Astrocyte of the cerebellum (primary cell): Measurements from ENCODE around the gene MRPL18.
"Not testable (repeated sequence)": the region's sequence is repeated elsewhere in the genome, so short reads cannot be mapped to it uniquely, and the experiment has no call there.

Experiments used
- DNase-seq: peaks from one replicate; pipeline ENCODE4 v3.0.0-alpha.2; 2011; ENCODE audit warnings: low read depth
- H3K4me3 ChIP-seq: 2 replicates; pipeline ENCODE4 v1.5.1; 2011; ENCODE audit warnings: mild to moderate bottlenecking, low read depth, low read length, moderate library complexity
- in situ Hi-C: cut with HindIII; loops from 2 replicates; pipeline ENCODE4 v1.10.0; 2017; ENCODE audit warnings: low sequenced_read_pairs
- TF ChIP-seq, protein P1 (sequence below): IDR thresholded peaks from 2 replicates; pipeline ENCODE4 v1.5.1; 2012; ENCODE audit warnings: low read length, low read depth, moderate library complexity, mild to moderate bottlenecking; ENCODE audit errors: missing control alignments

The MRPL18 gene

DNA sequence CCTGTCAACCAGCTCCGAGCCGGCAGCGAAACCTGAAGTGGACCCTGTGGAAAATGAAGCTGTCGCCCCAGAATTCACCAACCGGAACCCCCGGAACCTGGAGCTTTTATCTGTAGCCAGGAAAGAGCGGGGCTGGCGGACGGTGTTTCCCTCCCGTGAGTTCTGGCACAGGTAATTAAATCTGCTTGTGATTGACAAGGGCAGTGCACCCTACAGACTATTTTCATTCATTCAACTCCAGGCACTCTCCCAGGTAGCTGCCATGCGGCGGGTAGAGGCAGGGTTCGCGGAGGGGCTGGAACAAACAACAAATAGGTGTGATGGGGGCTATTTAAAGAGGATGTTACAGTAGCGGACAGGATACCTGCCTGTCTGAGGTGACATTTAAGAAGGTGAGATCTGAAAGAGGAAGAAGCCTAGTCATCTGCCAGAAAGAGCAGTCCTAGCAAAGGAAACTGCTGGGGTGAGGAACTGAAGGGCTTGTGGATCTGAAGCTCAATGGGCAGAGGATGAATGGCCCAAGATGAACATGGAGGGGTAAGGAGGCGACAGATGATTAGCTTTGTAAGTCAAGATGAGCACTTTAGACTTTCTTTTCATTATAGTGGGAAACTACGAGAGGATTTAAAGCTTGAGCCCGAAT, 810 bp downstream of the MRPL18 start:
- in situ Hi-C loops: no loop called here
- H3K4me3 ChIP-seq: peak overlapping the region; percentile 87
- TF ChIP-seq, protein P1, sequence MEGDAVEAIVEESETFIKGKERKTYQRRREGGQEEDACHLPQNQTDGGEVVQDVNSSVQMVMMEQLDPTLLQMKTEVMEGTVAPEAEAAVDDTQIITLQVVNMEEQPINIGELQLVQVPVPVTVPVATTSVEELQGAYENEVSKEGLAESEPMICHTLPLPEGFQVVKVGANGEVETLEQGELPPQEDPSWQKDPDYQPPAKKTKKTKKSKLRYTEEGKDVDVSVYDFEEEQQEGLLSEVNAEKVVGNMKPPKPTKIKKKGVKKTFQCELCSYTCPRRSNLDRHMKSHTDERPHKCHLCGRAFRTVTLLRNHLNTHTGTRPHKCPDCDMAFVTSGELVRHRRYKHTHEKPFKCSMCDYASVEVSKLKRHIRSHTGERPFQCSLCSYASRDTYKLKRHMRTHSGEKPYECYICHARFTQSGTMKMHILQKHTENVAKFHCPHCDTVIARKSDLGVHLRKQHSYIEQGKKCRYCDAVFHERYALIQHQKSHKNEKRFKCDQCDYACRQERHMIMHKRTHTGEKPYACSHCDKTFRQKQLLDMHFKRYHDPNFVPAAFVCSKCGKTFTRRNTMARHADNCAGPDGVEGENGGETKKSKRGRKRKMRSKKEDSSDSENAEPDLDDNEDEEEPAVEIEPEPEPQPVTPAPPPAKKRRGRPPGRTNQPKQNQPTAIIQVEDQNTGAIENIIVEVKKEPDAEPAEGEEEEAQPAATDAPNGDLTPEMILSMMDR: no peak
- DNase-seq: no peak

DNA sequence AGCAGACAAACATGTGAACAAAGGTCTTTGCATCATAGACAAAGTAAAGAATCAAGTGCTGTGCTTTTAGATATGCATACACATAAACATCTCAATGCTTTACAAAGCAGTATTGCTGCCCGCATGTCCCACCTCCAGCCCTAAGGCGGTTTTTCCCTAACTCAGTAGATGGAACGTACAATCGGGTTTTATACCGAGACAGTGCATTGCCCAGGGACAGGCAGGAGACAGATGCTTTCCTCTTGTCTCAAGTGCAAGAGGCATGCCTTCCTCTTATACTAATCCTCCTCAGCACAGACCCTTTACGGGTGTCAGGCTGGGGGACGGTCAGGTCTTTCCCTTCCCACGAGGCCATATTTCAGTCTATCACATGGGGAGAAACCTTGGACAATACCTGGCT, 4.7 kb downstream of the MRPL18 start:
- in situ Hi-C loops, DNase-seq, H3K4me3 ChIP-seq: not testable (repeated sequence)

DNA sequence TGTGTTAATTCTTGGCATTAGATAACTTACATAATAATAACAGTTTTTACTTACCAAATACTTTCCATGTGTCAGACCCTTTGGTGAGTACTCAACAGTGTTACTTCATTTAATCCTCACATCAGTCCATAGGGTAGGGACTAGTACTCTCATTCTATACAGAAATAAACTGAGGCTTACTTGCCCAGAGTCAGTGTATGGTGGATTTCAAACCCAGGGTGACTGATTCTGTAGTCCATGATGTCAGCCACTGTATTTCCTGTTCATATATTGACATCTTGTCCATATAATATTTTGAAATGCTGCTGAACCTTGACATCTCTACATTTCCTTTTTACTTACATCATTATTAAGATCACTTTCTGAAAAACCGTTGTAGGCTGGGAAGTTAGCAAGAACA, 7.3 kb downstream of the MRPL18 start:
- DNase-seq: no peak
- no peak overlapping the region for H3K4me3 ChIP-seq
- TF ChIP-seq, protein P1: no peak
- in situ Hi-C loops: no loop called here

DNA sequence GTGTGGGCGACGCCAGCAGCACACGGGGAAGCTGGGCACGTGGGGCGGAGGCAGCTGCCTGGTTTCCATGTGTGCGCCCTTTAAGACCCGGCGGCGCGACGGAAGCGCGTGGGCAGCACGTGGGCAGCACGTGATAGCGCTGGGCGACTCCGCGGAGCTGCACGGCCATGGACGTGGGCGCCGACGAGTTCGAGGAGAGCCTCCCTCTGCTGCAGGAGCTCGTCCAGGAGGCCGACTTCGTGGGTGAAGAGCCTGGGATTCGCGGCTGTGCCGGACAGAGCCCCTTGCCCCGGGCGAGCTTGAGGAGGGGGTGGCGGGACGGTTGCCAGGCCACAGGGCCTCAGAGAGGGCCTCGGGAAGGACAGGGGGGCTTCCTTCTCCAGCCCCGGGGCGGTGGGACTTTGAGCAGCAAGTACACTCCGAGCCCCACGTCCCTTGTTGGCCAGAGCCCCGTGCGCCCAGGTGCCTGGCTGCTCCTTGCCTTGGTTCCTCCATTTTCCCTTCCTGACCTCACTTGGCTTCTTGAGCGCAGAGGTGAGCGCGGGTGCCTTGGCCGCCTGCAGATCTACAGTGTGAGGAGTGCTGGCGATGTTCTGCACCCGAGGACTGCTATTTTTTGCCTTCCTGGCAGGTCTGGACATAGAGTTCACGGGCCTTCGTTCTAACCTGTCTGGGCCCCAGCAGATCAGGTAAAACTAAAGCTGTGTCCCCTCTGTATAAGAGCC, 10.0 kb downstream of the MRPL18 start, which contains the start of gene PNLDC1:
Gene PNLDC1, plus strand, starts transcription at position 136 of the 725 bp plus-strand sequence. Its CDS starts 32 bp downstream, at position 168.
- no peak within 1 kb of the TSS for H3K4me3 ChIP-seq
- no peak for DNase-seq
- in situ Hi-C loops: no loop called here
- TF ChIP-seq, protein P1: no peak

DNA sequence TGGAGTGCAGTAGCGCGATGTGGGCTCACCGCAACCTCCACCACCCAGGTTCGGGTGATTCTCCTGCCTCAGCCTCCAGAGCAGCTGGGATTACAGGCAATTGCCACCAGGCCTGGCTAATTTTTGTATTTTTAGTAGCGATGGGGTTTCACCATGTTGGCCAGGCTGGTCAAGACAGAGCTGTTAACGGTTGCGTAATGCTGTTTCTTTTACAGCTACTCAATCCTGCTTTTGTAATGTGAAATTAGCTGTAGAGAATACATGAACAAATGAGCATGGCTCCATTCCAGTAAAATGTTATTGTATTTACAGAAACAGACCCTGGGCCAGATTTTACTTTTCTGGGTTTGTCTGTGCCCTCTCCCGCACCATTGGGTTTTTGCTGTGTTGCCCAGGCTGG, 11.7 kb downstream of the MRPL18 start:
- TF ChIP-seq, protein P1: no peak
- no peak for DNase-seq
- H3K4me3 ChIP-seq: no peak overlapping the region
- in situ Hi-C loops: no loop called here

DNA sequence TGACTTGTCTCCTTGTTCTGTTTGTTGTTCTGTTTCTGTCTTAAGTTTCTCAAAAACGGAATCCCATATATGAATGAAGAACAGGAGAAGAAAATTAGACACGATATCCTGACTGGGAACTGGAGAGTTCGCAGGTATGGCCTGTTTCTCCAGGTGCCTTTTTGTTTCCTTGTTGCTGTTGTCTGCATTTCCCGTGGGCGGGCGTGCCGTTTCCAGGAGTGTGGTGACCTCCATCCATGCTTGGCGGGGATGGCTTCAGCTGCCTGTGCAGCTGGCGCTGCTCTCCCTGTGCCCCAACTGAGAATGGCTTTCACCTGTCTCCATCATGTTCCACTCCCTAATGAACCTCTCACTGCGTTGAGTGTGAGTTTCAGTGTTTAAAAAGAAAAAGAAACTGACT, 14.2 kb downstream of the MRPL18 start:
- no peak for DNase-seq
- TF ChIP-seq, protein P1: no peak
- H3K4me3 ChIP-seq: no peak overlapping the region
- in situ Hi-C loops: no loop called here

DNA sequence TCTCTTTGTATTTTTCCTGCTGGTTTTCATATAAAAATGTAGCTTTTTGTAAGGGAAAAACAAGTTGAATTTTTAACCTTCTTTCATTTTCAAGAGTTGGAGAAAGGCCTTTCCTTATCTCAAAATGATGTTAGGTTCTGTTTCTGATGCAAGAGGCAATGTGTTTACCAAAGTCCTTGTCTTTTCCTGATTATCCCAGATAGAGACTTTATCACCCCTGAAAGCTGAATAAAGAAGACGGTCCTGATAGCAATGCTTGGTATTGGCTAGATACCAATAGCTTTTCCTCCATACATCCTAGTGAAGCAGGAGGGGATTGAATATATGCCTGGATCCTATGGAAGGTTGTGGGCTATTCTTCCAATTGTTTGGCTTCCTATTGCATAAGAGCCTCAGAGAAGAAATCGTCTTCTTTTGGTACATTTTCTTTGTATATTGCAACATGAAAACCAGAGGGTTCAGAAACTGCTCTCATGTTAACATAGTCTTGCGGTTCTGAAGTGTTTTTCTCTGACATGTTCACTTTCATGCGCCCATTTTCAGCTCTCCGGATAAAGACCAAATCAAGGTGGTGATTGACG, 15.3 kb downstream of the MRPL18 start:
- TF ChIP-seq, protein P1: no peak
- in situ Hi-C loops: no loop called here
- DNase-seq: no peak
- H3K4me3 ChIP-seq: no peak overlapping the region
